Hematopoietic multipotent progenitor cell treated with erythropoietin and hydrocortisone succinate and interleukin-3 and kit ligand, for 17 days (in vitro differentiated cells): ENCODE results near the gene ACSL3.

Experiments used
- DNase-seq: peaks from one replicate; pipeline ENCODE4 v3.0.0-alpha.2; 2015; ENCODE audit warnings: low spot score

The ACSL3 gene

GRCh38 chr2:222882484-222882928 is 21.7 kb downstream of the ACSL3 start:
- no peak for DNase-seq

GRCh38 chr2:222883420-222883819 is 22.6 kb downstream of the ACSL3 start:
- no peak for DNase-seq

- DNase-seq, result no peak
Observed at GRCh38 chr2:222884114-222884771, 23.4 kb downstream of the ACSL3 start.

- DNase-seq, result no peak
Observed at GRCh38 chr2:222884805-222885424, 24.1 kb downstream of the ACSL3 start.

- no peak for DNase-seq
Observed at GRCh38 chr2:222887124-222887523, 26.3 kb downstream of the ACSL3 start.

- no peak for DNase-seq
Observed at GRCh38 chr2:222888716-222889115, 27.9 kb downstream of the ACSL3 start.

GRCh38 chr2:222891890-222892289 is 31.1 kb downstream of the ACSL3 start:
- no peak for DNase-seq

- DNase-seq, result no peak
Observed at GRCh38 chr2:222892321-222892720, 31.5 kb downstream of the ACSL3 start.

GRCh38 chr2:222892761-222893160 is 31.9 kb downstream of the ACSL3 start:
- no peak for DNase-seq

GRCh38 chr2:222893716-222894115 is 32.9 kb downstream of the ACSL3 start:
- no peak for DNase-seq

GRCh38 chr2:222895144-222895543 is 34.3 kb downstream of the ACSL3 start:
- no peak for DNase-seq

GRCh38 chr2:222897898-222898297 is 37.1 kb downstream of the ACSL3 start:
- no peak for DNase-seq

GRCh38 chr2:222899413-222900181 is 38.8 kb downstream of the ACSL3 start:
- DNase-seq, result no peak

- DNase-seq, result no peak
Observed at GRCh38 chr2:222900354-222900753, 39.5 kb downstream of the ACSL3 start.

- DNase-seq, result no peak
Observed at GRCh38 chr2:222902660-222903059, 41.8 kb downstream of the ACSL3 start.

- peak; percentile 56 for DNase-seq
Observed at GRCh38 chr2:222903234-222904220, 42.7 kb downstream of the ACSL3 start.

GRCh38 chr2:222904557-222905258 is 43.9 kb downstream of the ACSL3 start:
- no peak for DNase-seq

- DNase-seq, result no peak
Observed at GRCh38 chr2:222907048-222907447, 46.2 kb downstream of the ACSL3 start.

- no peak for DNase-seq
Observed at GRCh38 chr2:222907790-222908441, 47.1 kb downstream of the ACSL3 start.

- no peak for DNase-seq
Observed at GRCh38 chr2:222909286-222909685, 48.5 kb downstream of the ACSL3 start.

- DNase-seq, result no peak
Observed at GRCh38 chr2:222912117-222912516, 51.3 kb downstream of the ACSL3 start.
